Measurements from ENCODE around the gene KMT2C. TPM values are rescaled to one million over a fixed set of nuclear protein-coding genes. Genes with fewer than 3 reads are reported as not detected.

Gene KMT2C
- total and polyA plus RNA-seq, 10 of the 15 experiments (the other 5 are each of a cell fraction or from before 2014, with no cell fraction given) = 3.3 to 45.2 (median 19.2) TPM

DNA sequence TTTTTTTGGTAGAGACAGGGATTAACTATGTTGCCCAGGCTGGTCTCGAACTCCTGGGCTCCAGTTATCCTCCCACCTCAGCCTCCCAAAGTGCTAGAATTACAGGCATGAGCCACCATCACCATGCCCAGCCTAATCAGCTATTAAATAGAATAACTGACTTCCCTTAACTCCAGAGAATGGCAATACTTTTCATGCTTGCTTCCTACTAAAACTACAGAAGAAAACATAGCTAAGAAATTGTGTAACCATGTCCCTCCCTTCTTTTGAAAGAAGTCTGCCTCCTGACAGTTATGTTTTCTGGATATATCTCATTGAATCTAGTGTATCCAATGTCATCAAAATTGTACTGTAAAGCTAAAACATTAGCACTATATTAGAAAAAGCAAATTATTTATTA, 95.6 kb downstream of the KMT2C start (continued):
- TF ChIP-seq HDAC2 (IDR thresholded peaks at IDR 0.05) (no peak), HDGF (IDR thresholded peaks at IDR 0.05) (no peak)
- TF ChIP-seq, protein P1, sequence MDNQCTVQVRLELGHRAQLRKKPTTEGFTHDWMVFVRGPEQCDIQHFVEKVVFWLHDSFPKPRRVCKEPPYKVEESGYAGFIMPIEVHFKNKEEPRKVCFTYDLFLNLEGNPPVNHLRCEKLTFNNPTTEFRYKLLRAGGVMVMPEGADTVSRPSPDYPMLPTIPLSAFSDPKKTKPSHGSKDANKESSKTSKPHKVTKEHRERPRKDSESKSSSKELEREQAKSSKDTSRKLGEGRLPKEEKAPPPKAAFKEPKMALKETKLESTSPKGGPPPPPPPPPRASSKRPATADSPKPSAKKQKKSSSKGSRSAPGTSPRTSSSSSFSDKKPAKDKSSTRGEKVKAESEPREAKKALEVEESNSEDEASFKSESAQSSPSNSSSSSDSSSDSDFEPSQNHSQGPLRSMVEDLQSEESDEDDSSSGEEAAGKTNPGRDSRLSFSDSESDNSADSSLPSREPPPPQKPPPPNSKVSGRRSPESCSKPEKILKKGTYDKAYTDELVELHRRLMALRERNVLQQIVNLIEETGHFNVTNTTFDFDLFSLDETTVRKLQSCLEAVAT (IDR thresholded peaks at IDR 0.05) = no peak

DNA sequence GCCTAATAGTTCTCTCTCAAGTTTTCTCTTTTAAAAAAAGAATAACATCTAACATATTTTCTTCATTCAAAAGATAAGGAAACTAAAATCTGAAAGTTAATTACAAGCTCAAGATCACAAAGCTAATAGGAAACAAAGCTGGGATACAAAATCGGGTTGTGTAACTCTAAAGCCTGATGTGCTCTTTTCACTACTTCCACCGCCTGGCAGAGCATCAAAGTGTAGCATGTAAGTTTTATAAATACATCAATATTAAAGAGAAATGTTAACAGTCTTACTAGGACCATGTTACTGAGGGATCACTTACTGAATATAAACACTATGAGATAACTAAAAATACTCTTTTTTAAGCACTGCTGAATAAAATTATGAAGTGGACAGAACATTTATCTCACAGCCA, 97.2 kb downstream of the KMT2C start:
- FAIRE-seq = no peak
- no peaks in the 10 kb centered on the region for H3K27me3 ChIP-seq (replicated peaks in 1 of 2; ENCODE audit: control insufficient read depth in 2 of 2, insufficient read depth in 2 of 2, low read length in 1 of 2)
- peaks cover 37% of the 10 kb centered on the region; the same call in 1 of the 2 replicates for H3K4me1 ChIP-seq (ENCODE audit: control insufficient read depth, insufficient read depth, low read length)
- no peaks in the 10 kb centered on the region; the same call in 1 of the 2 replicates for H4K20me1 ChIP-seq (ENCODE audit: control insufficient read depth, insufficient read depth)
- RAD21 ChIA-PET (ENCODE audit: unreplicated experiment) = interaction anchor here (1.3 to 4.2 kb wide), 4 partner anchors 24 to 368 kb away, joined by 3 to 51 read pairs (median 22); no protein-coding TSS in a partner anchor
- ATAC-seq = no peak
- no TSS peak for BruUV-seq (replicated peaks)
- no peaks in the 10 kb centered on the region for H3K36me3 ChIP-seq (ENCODE audit: control insufficient read depth in 2 of 2, insufficient read depth in 2 of 2, low read length in 1 of 2)
- peaks cover 82% of the 10 kb centered on the region for H3K79me2 ChIP-seq (ENCODE audit: control insufficient read depth, insufficient read depth, low read length)
- no peak overlapping the region for H2AFZ ChIP-seq (ENCODE audit: control insufficient read depth, low read depth, low read length)
- CTCF ChIA-PET = interaction anchor here (0.7 to 4.0 kb wide), 4 partner anchors 24 to 368 kb away, joined by 3 to 41 read pairs (median 15); no protein-coding TSS in a partner anchor
- POLR2A ChIA-PET = interaction anchor here (1.0 kb wide), 1 partner anchor 124 kb away, joined by 3 read pairs; no protein-coding TSS in a partner anchor
- SMC1A ChIA-PET (ENCODE audit: uncharacterized antibody, unreplicated experiment) = interaction anchor here (0.7 to 6.7 kb wide), 6 partner anchors 14 to 369 kb away, joined by 3 to 64 read pairs (median 6); no protein-coding TSS in a partner anchor
- H3K9me3 ChIP-seq (replicated peaks; ENCODE audit: control insufficient read depth, insufficient read depth, low read length) = no peaks in the 10 kb centered on the region
- 64% methylated on average over 2 of the region's 2 CpGs for WGBS (ENCODE audit: insufficient coverage, insufficient replicate concordance, low lambda C conversion rate, missing lambda C conversion rate)
- intact Hi-C loops (cut with micrococcal nuclease; ENCODE audit: unreplicated experiment) (loop anchor here (10.0 kb wide), 1 partner anchor 126 kb away; no protein-coding TSS in a partner anchor), in situ Hi-C loops (cut with MboI) (loop anchor here (5.0 kb wide), 1 partner anchor 369 kb away; no protein-coding TSS in a partner anchor)
- H3K9ac ChIP-seq (ENCODE audit: control insufficient read depth, insufficient read depth, low read length) = no peak overlapping the region
- no peak overlapping the region for H3K27ac ChIP-seq (ENCODE audit: control insufficient read depth, insufficient read depth)
- no peak overlapping the region for H3K4me2 ChIP-seq (ENCODE audit: control insufficient read depth, insufficient read depth)
- H3K4me3 ChIP-seq = no peak overlapping the region
- DNase-seq (ENCODE audit: low read depth, low spot score) = no peak
- TF ChIP-seq EP300 (IDR thresholded peaks at IDR 0.05; ENCODE audit: borderline replicate concordance in 1 of 2, control insufficient read depth in 1 of 2, low read depth in 2 of 2, low read length in 2 of 2) (no peak), GATAD2B (conservative IDR thresholded peaks at IDR 0.05; ENCODE audit: low read depth) (no peak), CREB1 (IDR thresholded peaks at IDR 0.05; ENCODE audit: low read depth) (no peak), CBX5 (IDR thresholded peaks at IDR 0.05; ENCODE audit: low read depth) (no peak), IKZF2 (IDR thresholded peaks at IDR 0.05) (no peak), PAX5 (IDR thresholded peaks at IDR 0.05; ENCODE audit: borderline replicate concordance, low read depth, low read length) (no peak), RELA (IDR thresholded peaks at IDR 0.05; ENCODE audit: borderline replicate concordance, partially characterized antibody) (no peak), ATF7 (IDR thresholded peaks at IDR 0.05; ENCODE audit: low read depth) (no peak)
- TF ChIP-seq, protein P2, sequence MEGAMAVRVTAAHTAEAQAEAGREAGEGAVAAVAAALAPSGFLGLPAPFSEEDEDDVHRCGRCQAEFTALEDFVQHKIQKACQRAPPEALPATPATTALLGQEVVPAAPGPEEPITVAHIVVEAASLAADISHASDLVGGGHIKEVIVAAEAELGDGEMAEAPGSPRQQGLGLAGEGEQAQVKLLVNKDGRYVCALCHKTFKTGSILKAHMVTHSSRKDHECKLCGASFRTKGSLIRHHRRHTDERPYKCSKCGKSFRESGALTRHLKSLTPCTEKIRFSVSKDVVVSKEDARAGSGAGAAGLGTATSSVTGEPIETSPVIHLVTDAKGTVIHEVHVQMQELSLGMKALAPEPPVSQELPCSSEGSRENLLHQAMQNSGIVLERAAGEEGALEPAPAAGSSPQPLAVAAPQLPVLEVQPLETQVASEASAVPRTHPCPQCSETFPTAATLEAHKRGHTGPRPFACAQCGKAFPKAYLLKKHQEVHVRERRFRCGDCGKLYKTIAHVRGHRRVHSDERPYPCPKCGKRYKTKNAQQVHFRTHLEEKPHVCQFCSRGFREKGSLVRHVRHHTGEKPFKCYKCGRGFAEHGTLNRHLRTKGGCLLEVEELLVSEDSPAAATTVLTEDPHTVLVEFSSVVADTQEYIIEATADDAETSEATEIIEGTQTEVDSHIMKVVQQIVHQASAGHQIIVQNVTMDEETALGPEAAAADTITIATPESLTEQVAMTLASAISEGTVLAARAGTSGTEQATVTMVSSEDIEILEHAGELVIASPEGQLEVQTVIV (IDR thresholded peaks at IDR 0.05; ENCODE audit: borderline replicate concordance, partially characterized antibody) = no peak
- TF ChIP-seq, protein P3, sequence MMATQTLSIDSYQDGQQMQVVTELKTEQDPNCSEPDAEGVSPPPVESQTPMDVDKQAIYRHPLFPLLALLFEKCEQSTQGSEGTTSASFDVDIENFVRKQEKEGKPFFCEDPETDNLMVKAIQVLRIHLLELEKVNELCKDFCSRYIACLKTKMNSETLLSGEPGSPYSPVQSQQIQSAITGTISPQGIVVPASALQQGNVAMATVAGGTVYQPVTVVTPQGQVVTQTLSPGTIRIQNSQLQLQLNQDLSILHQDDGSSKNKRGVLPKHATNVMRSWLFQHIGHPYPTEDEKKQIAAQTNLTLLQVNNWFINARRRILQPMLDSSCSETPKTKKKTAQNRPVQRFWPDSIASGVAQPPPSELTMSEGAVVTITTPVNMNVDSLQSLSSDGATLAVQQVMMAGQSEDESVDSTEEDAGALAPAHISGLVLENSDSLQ (IDR thresholded peaks at IDR 0.05) = no peak
- TF ChIP-seq, protein P4, sequence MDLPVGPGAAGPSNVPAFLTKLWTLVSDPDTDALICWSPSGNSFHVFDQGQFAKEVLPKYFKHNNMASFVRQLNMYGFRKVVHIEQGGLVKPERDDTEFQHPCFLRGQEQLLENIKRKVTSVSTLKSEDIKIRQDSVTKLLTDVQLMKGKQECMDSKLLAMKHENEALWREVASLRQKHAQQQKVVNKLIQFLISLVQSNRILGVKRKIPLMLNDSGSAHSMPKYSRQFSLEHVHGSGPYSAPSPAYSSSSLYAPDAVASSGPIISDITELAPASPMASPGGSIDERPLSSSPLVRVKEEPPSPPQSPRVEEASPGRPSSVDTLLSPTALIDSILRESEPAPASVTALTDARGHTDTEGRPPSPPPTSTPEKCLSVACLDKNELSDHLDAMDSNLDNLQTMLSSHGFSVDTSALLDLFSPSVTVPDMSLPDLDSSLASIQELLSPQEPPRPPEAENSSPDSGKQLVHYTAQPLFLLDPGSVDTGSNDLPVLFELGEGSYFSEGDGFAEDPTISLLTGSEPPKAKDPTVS (IDR thresholded peaks at IDR 0.05; ENCODE audit: low read depth, low read length) = no peak
- TF ChIP-seq, protein P5, sequence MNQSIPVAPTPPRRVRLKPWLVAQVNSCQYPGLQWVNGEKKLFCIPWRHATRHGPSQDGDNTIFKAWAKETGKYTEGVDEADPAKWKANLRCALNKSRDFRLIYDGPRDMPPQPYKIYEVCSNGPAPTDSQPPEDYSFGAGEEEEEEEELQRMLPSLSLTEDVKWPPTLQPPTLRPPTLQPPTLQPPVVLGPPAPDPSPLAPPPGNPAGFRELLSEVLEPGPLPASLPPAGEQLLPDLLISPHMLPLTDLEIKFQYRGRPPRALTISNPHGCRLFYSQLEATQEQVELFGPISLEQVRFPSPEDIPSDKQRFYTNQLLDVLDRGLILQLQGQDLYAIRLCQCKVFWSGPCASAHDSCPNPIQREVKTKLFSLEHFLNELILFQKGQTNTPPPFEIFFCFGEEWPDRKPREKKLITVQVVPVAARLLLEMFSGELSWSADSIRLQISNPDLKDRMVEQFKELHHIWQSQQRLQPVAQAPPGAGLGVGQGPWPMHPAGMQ (IDR thresholded peaks at IDR 0.05; ENCODE audit: borderline replicate concordance) = no peak

Measured in GM12878 (cell line).